Astrocyte (in vitro differentiated cells and primary cell): ENCODE data around the gene YJEFN3. TPM values are rescaled to one million over a fixed set of nuclear protein-coding genes. Genes with fewer than 3 reads are reported as not detected.

ENCODE experiments used
- DNase-seq: peaks from one replicate; pipeline ENCODE4 v3.0.0-alpha.2; 2010; ENCODE audit warnings: low read depth
- FAIRE-seq: peaks from 2 replicates; lab custom pipeline; 2011; peaks lifted over from hg19 to GRCh38; lab: Jason Lieb, UNC
- H2AFZ ChIP-seq: 2 replicates; pipeline ENCODE4 v1.6.0; 2012; ENCODE audit warnings: low read depth, low read length, inconsistent platforms
- H3K27ac ChIP-seq: 2 replicates; pipeline ENCODE4 v1.5.1; 2011; ENCODE audit warnings: low read depth, low read length, inconsistent platforms
- H3K27me3 ChIP-seq: 2 replicates; pipeline ENCODE4 v1.6.0; 2011; ENCODE audit warnings: low read length, inconsistent platforms; ENCODE audit not compliant: insufficient read depth
- H3K36me3 ChIP-seq: 2 replicates; pipeline ENCODE4 v1.5.1; 2011; ENCODE audit warnings: low read length, inconsistent platforms; ENCODE audit not compliant: insufficient read depth
- H3K4me1 ChIP-seq: 2 replicates; pipeline ENCODE4 v1.5.1; 2011; ENCODE audit warnings: low read length, inconsistent platforms; ENCODE audit not compliant: insufficient read depth
- H3K4me2 ChIP-seq: 2 replicates; pipeline ENCODE4 v1.6.0; 2012; ENCODE audit warnings: low read length, inconsistent platforms
- H3K4me3 ChIP-seq: 2 replicates; pipeline ENCODE4 v1.5.1; 2011; ENCODE audit warnings: low read depth, mild to moderate bottlenecking, low read length, inconsistent platforms; ENCODE audit not compliant: insufficient read depth
- H3K79me2 ChIP-seq: 2 replicates; pipeline ENCODE4 v1.6.0; 2012; ENCODE audit warnings: mild to moderate bottlenecking, low read length, inconsistent platforms; ENCODE audit not compliant: insufficient read depth
- H3K9ac ChIP-seq: 2 replicates; pipeline ENCODE4 v1.6.0; 2012; ENCODE audit warnings: mild to moderate bottlenecking, low read length, inconsistent platforms
- H3K9me3 ChIP-seq: 2 replicates; pipeline ENCODE4 v1.5.1; 2012; ENCODE audit warnings: low read depth, mild to moderate bottlenecking, low read length, inconsistent platforms; ENCODE audit not compliant: insufficient read depth
- H4K20me1 ChIP-seq: 2 replicates; pipeline ENCODE4 v1.6.0; 2012; ENCODE audit warnings: low read length, inconsistent platforms; ENCODE audit not compliant: insufficient read depth
- H3K27ac Mint-ChIP-seq: one replicate; pipeline ENCODE4 v1.8.0; 2021; ENCODE audit warnings: mild to moderate bottlenecking, mixed read lengths; ENCODE audit not compliant: unreplicated experiment
- H3K27me3 Mint-ChIP-seq: one replicate; pipeline ENCODE4 v1.8.0; 2021; ENCODE audit warnings: low read depth, mixed read lengths; ENCODE audit not compliant: unreplicated experiment
- H3K36me3 Mint-ChIP-seq: one replicate; pipeline ENCODE4 v1.8.0; 2021; ENCODE audit warnings: low read depth, mixed read lengths; ENCODE audit not compliant: unreplicated experiment
- H3K4me1 Mint-ChIP-seq: one replicate; pipeline ENCODE4 v1.8.0; 2021; ENCODE audit warnings: low read depth, mixed read lengths; ENCODE audit not compliant: unreplicated experiment
- H3K4me3 Mint-ChIP-seq: one replicate; pipeline ENCODE4 v1.8.0; 2021; ENCODE audit warnings: mild to moderate bottlenecking, moderate library complexity, mixed read lengths; ENCODE audit not compliant: unreplicated experiment
- H3K9me3 Mint-ChIP-seq: one replicate; pipeline ENCODE4 v1.8.0; 2021; ENCODE audit warnings: mild to moderate bottlenecking, mixed read lengths; ENCODE audit not compliant: unreplicated experiment
- CTCF ChIP-seq: IDR thresholded peaks from 2 replicates; pipeline ENCODE4 v1.5.1; 2011; ENCODE audit warnings: low read depth, mild to moderate bottlenecking, inconsistent platforms, low read length, moderate library complexity; ENCODE audit not compliant: insufficient read depth
- EZH2 ChIP-seq: IDR thresholded peaks from 2 replicates; pipeline ENCODE4 v1.6.1; 2012; ENCODE audit warnings: mild to moderate bottlenecking, low read length, inconsistent platforms; ENCODE audit not compliant: insufficient read depth
- total RNA-seq: library from RNA; stranded (reverse); gene quantifications from 2 replicates; pipeline ENCODE4 v1.2.1, GENCODE V29; 2021

The YJEFN3 gene
- total RNA-seq, 1 donor from 2014 or later: 9.8 TPM

- DNase-seq (no peak), FAIRE-seq (no peak)
- no peak overlapping the region for H3K4me2 ChIP-seq
- H3K4me1 Mint-ChIP-seq: peaks cover 5% of the 10 kb centered on the region
- H3K4me3 ChIP-seq: no peak overlapping the region
- H3K27ac ChIP-seq: no peak overlapping the region
- no peak overlapping the region for H3K27ac Mint-ChIP-seq
- H3K36me3 Mint-ChIP-seq: peaks cover 10% of the 10 kb centered on the region
- H3K79me2 ChIP-seq: no peaks in the 10 kb centered on the region
- peaks cover 2% of the 10 kb centered on the region for H3K9me3 Mint-ChIP-seq
- peaks cover 17% of the 10 kb centered on the region for H3K27me3 Mint-ChIP-seq
- no peaks in the 10 kb centered on the region for H3K9me3 ChIP-seq
- no peak for TF ChIP-seq EZH2
- H2AFZ ChIP-seq: no peak overlapping the region
- H3K4me3 Mint-ChIP-seq: no peak overlapping the region
- no peak overlapping the region for H3K9ac ChIP-seq
- peaks cover 5% of the 10 kb centered on the region for H3K4me1 ChIP-seq
- H3K36me3 ChIP-seq: no peaks in the 10 kb centered on the region
- H4K20me1 ChIP-seq: no peaks in the 10 kb centered on the region
- peaks cover 22% of the 10 kb centered on the region for H3K27me3 ChIP-seq
These were observed 14.4 kb downstream of the YJEFN3 start for GRCh38 chr19:19543101-19543500.

- DNase-seq (no peak), FAIRE-seq (no peak)
- Mint-ChIP-seq H3K36me3 (peaks cover 10% of the 10 kb centered on the region), H3K27ac (no peak overlapping the region), H3K4me1 (peaks cover 4% of the 10 kb centered on the region), H3K27me3 (peaks cover 15% of the 10 kb centered on the region), H3K4me3 (no peak overlapping the region), H3K9me3 (peaks cover 2% of the 10 kb centered on the region)
- H3K27ac ChIP-seq: no peak overlapping the region
- peaks cover 6% of the 10 kb centered on the region for H3K4me1 ChIP-seq
- no peak overlapping the region for H2AFZ ChIP-seq
- TF ChIP-seq EZH2 (no peak), CTCF (no peak)
- H3K27me3 ChIP-seq: peaks cover 16% of the 10 kb centered on the region
- no peak overlapping the region for H3K4me3 ChIP-seq
- no peak overlapping the region for H3K9ac ChIP-seq
- H3K9me3 ChIP-seq: no peaks in the 10 kb centered on the region
- H3K36me3 ChIP-seq: no peaks in the 10 kb centered on the region
- no peak overlapping the region for H3K4me2 ChIP-seq
- H4K20me1 ChIP-seq: no peaks in the 10 kb centered on the region
- no peaks in the 10 kb centered on the region for H3K79me2 ChIP-seq
These were observed 14.9 kb downstream of the YJEFN3 start for GRCh38 chr19:19543640-19544039.

GRCh38 chr19:19544257-19544953 is 15.7 kb downstream of the YJEFN3 start:
- Histone ChIP-seq H3K4me2 (no peak overlapping the region), H3K36me3 (no peaks in the 10 kb centered on the region), H3K4me1 (peaks cover 6% of the 10 kb centered on the region), H4K20me1 (no peaks in the 10 kb centered on the region), H3K27ac (no peak overlapping the region), H2AFZ (no peak overlapping the region), H3K79me2 (no peaks in the 10 kb centered on the region), H3K4me3 (no peak overlapping the region), H3K9ac (no peak overlapping the region), H3K27me3 (peaks cover 16% of the 10 kb centered on the region), H3K9me3 (no peaks in the 10 kb centered on the region)
- H3K9me3 Mint-ChIP-seq: no peaks in the 10 kb centered on the region
- DNase-seq (no peak), FAIRE-seq (no peak)
- H3K27ac Mint-ChIP-seq: no peak overlapping the region
- H3K27me3 Mint-ChIP-seq: peaks cover 15% of the 10 kb centered on the region
- no peak for TF ChIP-seq CTCF
- TF ChIP-seq EZH2: no peak
- H3K4me1 Mint-ChIP-seq: peaks cover 6% of the 10 kb centered on the region
- H3K36me3 Mint-ChIP-seq: peaks cover 10% of the 10 kb centered on the region
- no peak overlapping the region for H3K4me3 Mint-ChIP-seq
